Sigmoid colon (tissue), 4 donors: Measurements from ENCODE around the gene UNC119B.

Experiments used
- POLR2AphosphoS5 ChIP-seq, 4 donors: sonication (generic); formaldehyde crosslinking; IDR thresholded peaks; one replicate each; pipeline ENCODE4 v1.6.1; 2017; ENCODE audit warnings: antibody characterized with exemption in 4 of 4
- TF ChIP-seq, protein P1 (sequence below), 4 experiments: fragments of 450-650 bp in 3 of 4; fragments of 200-600 bp in 1 of 4; IDR thresholded peaks; one replicate each; pipeline ENCODE4 v1.5.1; 2016 to 2019; ENCODE audit warnings: antibody characterized with exemption in 4 of 4, mild to moderate bottlenecking in 3 of 4, moderate library complexity in 2 of 4

DNA sequence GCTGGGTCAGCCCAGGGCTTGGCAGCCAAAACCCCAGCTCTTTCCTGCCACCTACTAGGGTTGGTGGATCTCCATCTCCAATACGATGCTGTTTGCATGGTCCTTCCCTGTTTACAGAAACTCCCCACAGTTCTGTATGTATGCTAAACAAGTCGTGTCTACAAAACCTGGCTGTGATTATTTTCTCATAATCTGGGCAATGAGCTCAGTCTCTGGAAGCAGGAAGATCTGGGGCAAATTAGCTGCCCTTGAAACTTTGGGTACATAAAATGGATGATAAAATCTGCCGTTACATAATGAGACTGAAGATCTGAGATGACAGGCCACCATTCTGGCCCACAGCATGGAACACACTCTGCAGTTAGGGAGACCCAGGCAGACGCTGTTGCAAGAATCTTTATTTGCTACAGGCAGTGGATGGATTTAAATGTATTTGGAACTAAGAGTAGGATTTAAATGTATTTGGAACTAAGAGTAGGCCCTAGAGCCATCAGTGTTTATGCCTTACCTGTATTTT is 47.0 kb downstream of the UNC119B start:
- TF ChIP-seq POLR2AphosphoS5 (IDR thresholded peaks at IDR 0.05), result no peak
- TF ChIP-seq, protein P1, sequence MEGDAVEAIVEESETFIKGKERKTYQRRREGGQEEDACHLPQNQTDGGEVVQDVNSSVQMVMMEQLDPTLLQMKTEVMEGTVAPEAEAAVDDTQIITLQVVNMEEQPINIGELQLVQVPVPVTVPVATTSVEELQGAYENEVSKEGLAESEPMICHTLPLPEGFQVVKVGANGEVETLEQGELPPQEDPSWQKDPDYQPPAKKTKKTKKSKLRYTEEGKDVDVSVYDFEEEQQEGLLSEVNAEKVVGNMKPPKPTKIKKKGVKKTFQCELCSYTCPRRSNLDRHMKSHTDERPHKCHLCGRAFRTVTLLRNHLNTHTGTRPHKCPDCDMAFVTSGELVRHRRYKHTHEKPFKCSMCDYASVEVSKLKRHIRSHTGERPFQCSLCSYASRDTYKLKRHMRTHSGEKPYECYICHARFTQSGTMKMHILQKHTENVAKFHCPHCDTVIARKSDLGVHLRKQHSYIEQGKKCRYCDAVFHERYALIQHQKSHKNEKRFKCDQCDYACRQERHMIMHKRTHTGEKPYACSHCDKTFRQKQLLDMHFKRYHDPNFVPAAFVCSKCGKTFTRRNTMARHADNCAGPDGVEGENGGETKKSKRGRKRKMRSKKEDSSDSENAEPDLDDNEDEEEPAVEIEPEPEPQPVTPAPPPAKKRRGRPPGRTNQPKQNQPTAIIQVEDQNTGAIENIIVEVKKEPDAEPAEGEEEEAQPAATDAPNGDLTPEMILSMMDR (IDR thresholded peaks at IDR 0.05), result no peak
